Mucosa of descending colon (tissue), 3 donors: ENCODE data around the gene IYD. TPM values are rescaled to one million over a fixed set of nuclear protein-coding genes. Genes with fewer than 3 reads are reported as not detected.
"Not testable (repeated sequence)": the region's sequence is repeated elsewhere in the genome, so short reads cannot be mapped to it uniquely, and the experiment has no call there.

ENCODE experiments used
- ATAC-seq: fragments of 200-7000 bp; cut with Tn5 transposase; one replicate; pipeline ENCODE4 v1.9.1; 2020; ENCODE audit warnings: mild to moderate bottlenecking, moderate library complexity
- DNase-seq, 3 donors: peaks; one replicate each; pipeline ENCODE4 v3.0.0-alpha.2; 2020
- H3K36me3 ChIP-seq: fragments of 200-600 bp; one replicate; pipeline ENCODE4 v1.8.0; 2021; ENCODE audit warnings: low read depth, mild to moderate bottlenecking
- H3K4me1 ChIP-seq: fragments of 200-600 bp; one replicate; pipeline ENCODE4 v1.8.0; 2021; ENCODE audit warnings: low read depth, mild to moderate bottlenecking
- H3K4me3 ChIP-seq: fragments of 200-600 bp; one replicate; pipeline ENCODE4 v1.8.0; 2021; ENCODE audit warnings: mild to moderate bottlenecking
- H3K9me3 ChIP-seq: fragments of 200-600 bp; one replicate; pipeline ENCODE4 v1.8.0; 2021; ENCODE audit warnings: mild to moderate bottlenecking
- CTCF ChIP-seq: fragments of 200-600 bp; IDR thresholded peaks from one replicate; pipeline ENCODE4 v1.8.0; 2022; ENCODE audit warnings: antibody characterized with exemption, mild to moderate bottlenecking
- intact Hi-C, 2 donors: fragments of 100-400 bp; cut with DNase I in 1 of 2; cut with micrococcal nuclease in 1 of 2; formaldehyde crosslinking; loops; one replicate each; pipeline versions ENCODE4 v1.11.0 to v1.11.1; 2022; cut with DNase I, micrococcal nuclease
- total RNA-seq, 3 donors: library from RNA; stranded (reverse); fragmentation: NEBNext Ultra II Directional in 2 of 3; extraction: Animal tissue kit (Norgen Biotek cat#: 25700) in 2 of 3; gene quantifications; one replicate each; pipeline versions ENCODE4 v1.2.1 to v1.2.4, GENCODE V29; 2021 to 2023
- donor health status: DM: no; HTN: no; CAD: no; lungs with moderate emphysema.
- donor health status: DM: no; HTN: no; CAD: no.
- donor health status: DM: no; HTN: yes; CAD: no.

IYD gene
- total RNA-seq, 3 donors from 2014 or later, result 7.5 to 25.3 (median 15.3) TPM

- Histone ChIP-seq H3K4me3 (no peak overlapping the region), H3K36me3 (no peaks in the 10 kb centered on the region), H3K9me3 (no peaks in the 10 kb centered on the region), H3K4me1 (no peaks in the 10 kb centered on the region)
- intact Hi-C loops, result no loop called here
- DNase-seq, result no peak
- TF ChIP-seq CTCF, result no peak
- ATAC-seq, result no peak
Measured at GRCh38 chr6:150373260-150373701, 4.5 kb downstream of the IYD start.

DNA sequence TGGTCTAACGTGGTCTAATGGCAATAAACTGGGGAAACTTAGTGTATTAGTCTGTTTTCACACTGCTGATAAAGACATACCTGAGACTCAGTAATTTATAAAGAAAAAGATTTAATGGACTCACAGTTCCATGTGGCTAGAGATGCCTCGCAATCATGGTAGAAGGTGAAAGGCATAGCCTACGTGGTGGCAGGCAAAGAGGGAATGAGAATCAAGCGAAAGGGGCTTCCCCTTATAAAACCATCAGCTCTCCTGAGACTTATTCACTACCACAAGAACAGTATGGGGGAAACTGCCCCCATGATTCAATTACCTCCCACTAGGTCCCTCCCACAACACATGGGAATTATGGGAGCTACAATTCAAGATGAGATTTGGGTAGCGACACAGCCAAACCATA lies 5.5 kb downstream of the IYD start:
- H3K9me3 ChIP-seq, H3K4me3 ChIP-seq, H3K36me3 ChIP-seq, intact Hi-C loops, ATAC-seq, DNase-seq, H3K4me1 ChIP-seq: not testable (repeated sequence)

DNA sequence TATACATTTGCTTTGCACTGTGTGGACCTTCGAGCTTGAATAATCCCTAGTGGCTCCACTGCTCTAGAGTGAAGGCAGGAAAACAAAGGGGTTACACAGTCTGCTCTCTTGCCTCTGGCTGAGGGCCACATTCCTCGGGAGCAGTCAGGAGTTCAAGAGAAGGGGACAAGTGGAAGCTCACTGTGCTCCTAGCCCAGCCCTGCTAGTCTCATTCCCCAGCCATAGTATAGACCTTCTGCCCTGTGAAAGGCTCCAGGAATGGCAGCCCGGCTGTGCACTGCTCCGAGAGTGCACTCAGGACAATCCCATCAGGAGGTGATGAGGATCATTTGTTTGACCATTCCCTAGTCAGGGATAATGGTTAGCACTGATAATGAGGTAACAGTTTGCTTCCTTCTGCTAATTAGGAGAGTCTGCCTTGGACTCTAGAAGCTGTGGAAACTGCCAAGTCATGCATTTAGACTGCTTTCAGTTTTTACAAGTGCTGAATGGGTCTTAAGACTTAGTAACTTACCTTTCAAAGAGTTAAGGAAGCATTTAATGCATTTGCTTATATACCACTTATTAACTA lies 8.5 kb downstream of the IYD start:
- no peaks in the 10 kb centered on the region for H3K9me3 ChIP-seq
- no peaks in the 10 kb centered on the region for H3K4me1 ChIP-seq
- TF ChIP-seq CTCF, result no peak
- intact Hi-C loops, result no loop called here
- H3K4me3 ChIP-seq, result no peak overlapping the region
- ATAC-seq (no peak), DNase-seq (no peak)
- H3K36me3 ChIP-seq, result no peaks in the 10 kb centered on the region

- ATAC-seq, result no peak
- Histone ChIP-seq H3K36me3 (no peaks in the 10 kb centered on the region), H3K9me3 (no peaks in the 10 kb centered on the region), H3K4me1 (no peaks in the 10 kb centered on the region), H3K4me3 (no peak overlapping the region)
- intact Hi-C loops, result no loop called here
- no peak for TF ChIP-seq CTCF
- no peak for DNase-seq
Measured at GRCh38 chr6:150380256-150380655, 11.4 kb downstream of the IYD start.

GRCh38 chr6:150382171-150382570 lies 13.4 kb downstream of the IYD start:
- intact Hi-C loops, result no loop called here
- no peak for TF ChIP-seq CTCF
- no peak for ATAC-seq

GRCh38 chr6:150391414-150391813 lies 22.6 kb downstream of the IYD start:
- ATAC-seq, result no peak
- Histone ChIP-seq H3K4me1 (no peaks in the 10 kb centered on the region), H3K4me3 (no peak overlapping the region), H3K36me3 (no peaks in the 10 kb centered on the region), H3K9me3 (no peaks in the 10 kb centered on the region)
- no peak for DNase-seq
- no peak for TF ChIP-seq CTCF
- intact Hi-C loops, result loop anchor here in 1 of 2 donors (10.0 kb wide), 1 partner anchor 317 kb away; no protein-coding TSS in a partner anchor

More at GRCh38 chr6:150382171-150382570, 13.4 kb downstream of the IYD start:
- no peaks in the 10 kb centered on the region for H3K9me3 ChIP-seq
- no peaks in the 10 kb centered on the region for H3K36me3 ChIP-seq
- no peak for DNase-seq
- no peaks in the 10 kb centered on the region for H3K4me1 ChIP-seq
- no peak overlapping the region for H3K4me3 ChIP-seq
